WERI-Rb-1 (cell line): ENCODE results near the gene SEC24B.
"Not testable (repeated sequence)": the region's sequence is repeated elsewhere in the genome, so short reads cannot be mapped to it uniquely, and the experiment has no call there.

Experiments used
- DNase-seq: peaks from one replicate; pipeline ENCODE4 v3.0.0-alpha.2; 2020
- H3K27ac ChIP-seq: fragments of 250-450 bp; sonication (Bioruptor Pico); 2 replicates; pipeline ENCODE4 v1.5.1; 2020; ENCODE audit warnings: mild to moderate bottlenecking, moderate library complexity
- H3K27me3 ChIP-seq: fragments of 250-450 bp; sonication (Bioruptor Pico); 2 replicates; pipeline ENCODE4 v1.5.1; 2021; ENCODE audit warnings: mild to moderate bottlenecking, low read depth, moderate library complexity; ENCODE audit not compliant: insufficient read depth, severe bottlenecking
- H3K36me3 ChIP-seq: fragments of 250-450 bp; sonication (Bioruptor Pico); 2 replicates; pipeline ENCODE4 v1.5.1; 2020; ENCODE audit warnings: mild to moderate bottlenecking, moderate library complexity
- H3K4me3 ChIP-seq: 2 replicates; pipeline ENCODE4 v1.5.1; 2011; ENCODE audit warnings: low read depth, mild to moderate bottlenecking, control low read depth, low read length
- H3K9me3 ChIP-seq: fragments of 250-450 bp; sonication (Bioruptor Pico); 2 replicates; pipeline ENCODE4 v1.5.1; 2021; ENCODE audit warnings: mild to moderate bottlenecking, moderate library complexity; ENCODE audit not compliant: severe bottlenecking
- CTCF ChIP-seq: IDR thresholded peaks from 2 replicates; pipeline ENCODE4 v1.5.1; 2011; ENCODE audit warnings: low read depth, mild to moderate bottlenecking, control low read depth, inconsistent platforms, low read length

The SEC24B gene

GRCh38 chr4:109574443-109574850 is 140.8 kb downstream of the SEC24B start:
- peak; percentile 9; the same call in 1 of the 2 replicates for TF ChIP-seq CTCF
- H3K9me3 ChIP-seq, result no peaks in the 10 kb centered on the region
- H3K27me3 ChIP-seq, result no peaks in the 10 kb centered on the region
- no peak overlapping the region for H3K4me3 ChIP-seq
- H3K27ac ChIP-seq, result no peak overlapping the region
- H3K36me3 ChIP-seq, result no peaks in the 10 kb centered on the region
- no peak for DNase-seq

GRCh38 chr4:109574931-109575804 is 141.6 kb downstream of the SEC24B start:
- H3K9me3 ChIP-seq, result peaks cover 3% of the 10 kb centered on the region
- no peaks in the 10 kb centered on the region for H3K36me3 ChIP-seq
- no peaks in the 10 kb centered on the region for H3K27me3 ChIP-seq
- no peak overlapping the region for H3K27ac ChIP-seq
- no peak for DNase-seq
- no peak overlapping the region for H3K4me3 ChIP-seq
- no peak for TF ChIP-seq CTCF

GRCh38 chr4:109576462-109576861 is 142.8 kb downstream of the SEC24B start:
- TF ChIP-seq CTCF, result no peak
- H3K36me3 ChIP-seq, result no peaks in the 10 kb centered on the region
- DNase-seq, result no peak
- H3K4me3 ChIP-seq, result no peak overlapping the region
- H3K9me3 ChIP-seq, result peaks cover 3% of the 10 kb centered on the region
- no peak overlapping the region for H3K27ac ChIP-seq
- no peaks in the 10 kb centered on the region for H3K27me3 ChIP-seq

GRCh38 chr4:109578846-109579245 is 145.2 kb downstream of the SEC24B start:
- no peak overlapping the region for H3K27ac ChIP-seq
- no peak for DNase-seq
- H3K36me3 ChIP-seq, result no peaks in the 10 kb centered on the region
- H3K4me3 ChIP-seq, result no peak overlapping the region
- peaks cover 8% of the 10 kb centered on the region for H3K9me3 ChIP-seq
- TF ChIP-seq CTCF, result no peak
- H3K27me3 ChIP-seq, result no peaks in the 10 kb centered on the region

GRCh38 chr4:109579997-109580396 is 146.4 kb downstream of the SEC24B start:
- H3K27me3 ChIP-seq, H3K36me3 ChIP-seq, H3K27ac ChIP-seq, H3K9me3 ChIP-seq, DNase-seq, H3K4me3 ChIP-seq: not testable (repeated sequence)

GRCh38 chr4:109588176-109588575 is 154.6 kb downstream of the SEC24B start:
- TF ChIP-seq CTCF, result no peak
- H3K36me3 ChIP-seq, result no peaks in the 10 kb centered on the region
- no peak overlapping the region for H3K4me3 ChIP-seq
- no peak for DNase-seq
- no peak overlapping the region for H3K27ac ChIP-seq
- H3K27me3 ChIP-seq, result no peaks in the 10 kb centered on the region
- peaks cover 3% of the 10 kb centered on the region for H3K9me3 ChIP-seq
